ENCODE data around the gene SUCLG1.

- TF ChIP-seq CTCF (optimal IDR thresholded peaks at IDR 0.05 in 1 of 3, IDR thresholded peaks at IDR 0.05 in 1 of 3, conservative IDR thresholded peaks at IDR 0.05 in 1 of 3; ENCODE audit: extremely low read depth in 1 of 3, insufficient read depth in 2 of 3, low read length in 3 of 3) (no peak), EZH2 (IDR thresholded peaks at IDR 0.05; ENCODE audit: low read length) (no peak)
Observed at GRCh38 chr2:84459944-84460429, 907 bp upstream of the SUCLG1 start.
